Endothelial cell of umbilical vein (primary cell): ENCODE results near the gene KCNQ1OT1.

Experiments used
- POLR2A ChIP-seq: IDR thresholded peaks from 2 replicates; pipeline ENCODE4 v1.6.1; 2012; ENCODE audit warnings: low read depth, mild to moderate bottlenecking, control low read depth, low read length
- TF ChIP-seq, protein P1 (sequence below), 2 donors: IDR thresholded peaks; 1 replicate in 1 of 2; 2 replicates in 1 of 2; pipeline ENCODE4 v1.5.1; 2011; ENCODE audit warnings: low read length in 2 of 2, mild to moderate bottlenecking in 2 of 2, moderate library complexity in 2 of 2, control low read depth in 1 of 2, inconsistent platforms in 1 of 2, low read depth in 1 of 2; ENCODE audit not compliant: insufficient read depth in 1 of 2; ENCODE audit errors: extremely low read depth in 1 of 2

DNA sequence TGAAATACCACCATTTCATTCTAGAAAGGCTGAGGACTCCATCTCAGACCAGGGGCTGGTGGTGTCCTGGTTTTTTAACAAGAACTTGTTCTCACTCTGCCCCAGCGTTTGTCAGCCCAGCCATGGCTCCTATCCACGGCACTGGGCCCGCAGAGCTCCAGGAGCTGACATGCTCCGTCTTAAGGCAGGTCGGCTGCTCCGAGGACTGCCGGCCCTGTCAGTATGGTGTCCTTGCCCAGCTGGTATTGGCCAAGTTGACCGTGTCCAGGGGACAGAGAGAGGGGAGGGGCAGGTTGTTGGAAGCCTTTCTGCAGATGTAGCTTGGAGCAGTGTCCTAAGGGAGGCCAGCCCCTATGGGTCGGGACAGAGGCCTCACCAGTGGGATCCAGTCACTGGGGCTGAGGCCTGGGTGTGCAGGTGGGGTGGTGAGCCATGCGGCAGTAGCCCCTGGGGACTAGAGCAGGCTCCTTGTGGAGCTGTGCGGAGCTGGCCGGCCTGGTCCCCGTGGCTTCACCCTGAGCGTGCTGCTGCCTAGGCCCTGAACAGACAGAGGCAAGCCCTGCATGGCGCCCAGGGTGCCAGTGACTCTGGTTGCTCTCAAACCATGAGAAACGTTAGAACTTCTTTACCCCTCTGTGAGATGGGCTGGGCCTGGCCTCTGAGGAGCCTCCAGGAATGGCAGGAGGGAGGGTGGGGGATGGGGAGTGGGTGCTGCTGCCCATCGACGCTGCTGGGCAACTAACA, 39.9 kb upstream of the KCNQ1OT1 start:
- TF ChIP-seq, protein P1, sequence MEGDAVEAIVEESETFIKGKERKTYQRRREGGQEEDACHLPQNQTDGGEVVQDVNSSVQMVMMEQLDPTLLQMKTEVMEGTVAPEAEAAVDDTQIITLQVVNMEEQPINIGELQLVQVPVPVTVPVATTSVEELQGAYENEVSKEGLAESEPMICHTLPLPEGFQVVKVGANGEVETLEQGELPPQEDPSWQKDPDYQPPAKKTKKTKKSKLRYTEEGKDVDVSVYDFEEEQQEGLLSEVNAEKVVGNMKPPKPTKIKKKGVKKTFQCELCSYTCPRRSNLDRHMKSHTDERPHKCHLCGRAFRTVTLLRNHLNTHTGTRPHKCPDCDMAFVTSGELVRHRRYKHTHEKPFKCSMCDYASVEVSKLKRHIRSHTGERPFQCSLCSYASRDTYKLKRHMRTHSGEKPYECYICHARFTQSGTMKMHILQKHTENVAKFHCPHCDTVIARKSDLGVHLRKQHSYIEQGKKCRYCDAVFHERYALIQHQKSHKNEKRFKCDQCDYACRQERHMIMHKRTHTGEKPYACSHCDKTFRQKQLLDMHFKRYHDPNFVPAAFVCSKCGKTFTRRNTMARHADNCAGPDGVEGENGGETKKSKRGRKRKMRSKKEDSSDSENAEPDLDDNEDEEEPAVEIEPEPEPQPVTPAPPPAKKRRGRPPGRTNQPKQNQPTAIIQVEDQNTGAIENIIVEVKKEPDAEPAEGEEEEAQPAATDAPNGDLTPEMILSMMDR (IDR thresholded peaks at IDR 0.05; ENCODE audit: extremely low read depth in 1 of 2, insufficient read depth in 1 of 2, low read depth in 1 of 2, low read length in 2 of 2) = no peak
- TF ChIP-seq POLR2A = no peak
